Mesendoderm (in vitro differentiated cells): ENCODE data around the gene LRRC34.

ENCODE experiments used
- DNase-seq: peaks from one replicate; pipeline ENCODE4 v3.0.0; 2013
- H2AK5ac ChIP-seq: 2 replicates; pipeline ENCODE4 v1.6.1; 2013; ENCODE audit warnings: low read length, inconsistent platforms
- H2BK120ac ChIP-seq: 2 replicates; pipeline ENCODE4 v1.6.1; 2013; ENCODE audit warnings: low read depth, mild to moderate bottlenecking, low read length, moderate library complexity, mixed read lengths
- H2BK15ac ChIP-seq: replicated peaks from 2 replicates; pipeline ENCODE4 v1.6.1; 2013; ENCODE audit warnings: low read depth, mild to moderate bottlenecking, moderate library complexity
- H2BK5ac ChIP-seq: 2 replicates; pipeline ENCODE4 v1.6.1; 2013; ENCODE audit warnings: low read length, inconsistent platforms
- H3K18ac ChIP-seq: 2 replicates; pipeline ENCODE4 v1.6.1; 2013; ENCODE audit warnings: mild to moderate bottlenecking, low read length, mixed read lengths
- H3K23ac ChIP-seq: one replicate; pipeline ENCODE4 v1.6.1; 2013; ENCODE audit warnings: low read length
- H3K27ac ChIP-seq: 2 replicates; pipeline ENCODE4 v1.5.1; 2013; ENCODE audit warnings: low read depth, mild to moderate bottlenecking, inconsistent platforms, low read length, moderate library complexity
- H3K27me3 ChIP-seq: 2 replicates; pipeline ENCODE4 v1.6.1; 2013; ENCODE audit warnings: low read length, control low read depth, mild to moderate bottlenecking, inconsistent platforms; ENCODE audit not compliant: insufficient read depth, poor library complexity
- H3K36me3 ChIP-seq: 2 replicates; pipeline ENCODE4 v1.6.1; 2013; ENCODE audit warnings: low read length, inconsistent platforms; ENCODE audit not compliant: control insufficient read depth, insufficient read depth
- H3K4ac ChIP-seq: one replicate; pipeline ENCODE4 v1.6.1; 2013; ENCODE audit warnings: low read depth, mild to moderate bottlenecking, low read length, moderate library complexity
- H3K4me1 ChIP-seq: 2 replicates; pipeline ENCODE4 v1.6.1; 2013; ENCODE audit warnings: low read depth, low read length, inconsistent platforms; ENCODE audit not compliant: control insufficient read depth
- H3K4me2 ChIP-seq: 2 replicates; pipeline ENCODE4 v1.6.1; 2013; ENCODE audit warnings: low read length
- H3K4me3 ChIP-seq: 2 replicates; pipeline ENCODE4 v1.5.1; 2013; ENCODE audit warnings: mild to moderate bottlenecking, low read length
- H3K56ac ChIP-seq: one replicate; pipeline ENCODE4 v1.6.1; 2013; ENCODE audit warnings: low read length
- H3K79me1 ChIP-seq: 2 replicates; pipeline ENCODE4 v1.6.1; 2013; ENCODE audit warnings: low read length, inconsistent platforms
- H3K79me2 ChIP-seq: 2 replicates; pipeline ENCODE4 v1.6.1; 2013; ENCODE audit warnings: mild to moderate bottlenecking, low read length; ENCODE audit not compliant: control insufficient read depth, insufficient read depth
- H3K9ac ChIP-seq: 2 replicates; pipeline ENCODE4 v1.6.1; 2013; ENCODE audit warnings: low read length, inconsistent platforms
- H4K5ac ChIP-seq: one replicate; pipeline ENCODE4 v1.6.1; 2013; ENCODE audit warnings: low read length
- H4K8ac ChIP-seq: one replicate; pipeline ENCODE4 v1.6.1; 2013; ENCODE audit warnings: low read depth, mild to moderate bottlenecking, control low read depth, low read length, moderate library complexity
- whole genome bisulfite sequencing: extraction: QIAGEN DNeasy Blood & Tissue Kit; methylation state at CpG from one replicate; pipeline ENCODE4 v1.1.7; 2013; ENCODE audit warnings: low lambda C conversion rate, missing lambda C conversion rate; ENCODE audit not compliant: insufficient coverage; ENCODE audit errors: extremely low coverage; 5-methylcytosine and 5-hydroxymethylcytosine counted together

Gene LRRC34

GRCh38 chr3:169822540-169822939 lies 9.8 kb upstream of the LRRC34 start:
- Histone ChIP-seq H3K9ac (no peak overlapping the region), H2AK5ac (no peak overlapping the region), H2BK15ac (no peak overlapping the region), H3K4me2 (no peak overlapping the region), H3K27ac (no peak overlapping the region), H3K79me2 (no peaks in the 10 kb centered on the region), H3K56ac (no peak overlapping the region), H3K4me3 (no peak overlapping the region), H3K36me3 (no peaks in the 10 kb centered on the region), H3K4ac (no peak overlapping the region), H2BK5ac (no peak overlapping the region), H4K5ac (no peak overlapping the region), H3K27me3 (no peaks in the 10 kb centered on the region), H3K18ac (no peak overlapping the region), H2BK120ac (no peak overlapping the region), H3K23ac (no peak overlapping the region), H3K79me1 (no peaks in the 10 kb centered on the region), H4K8ac (no peak overlapping the region), H3K4me1 (no peaks in the 10 kb centered on the region)
- no peak for DNase-seq
- WGBS, result no CpG with 5 or more reads among the region's 20 CpGs

GRCh38 chr3:169822091-169822490 lies 9.4 kb upstream of the LRRC34 start:
- Histone ChIP-seq H3K79me1 (no peaks in the 10 kb centered on the region), H2AK5ac (no peak overlapping the region), H2BK5ac (no peak overlapping the region), H2BK120ac (no peak overlapping the region), H3K36me3 (no peaks in the 10 kb centered on the region), H3K27me3 (no peaks in the 10 kb centered on the region), H3K4me3 (no peak overlapping the region), H3K18ac (no peak overlapping the region), H3K9ac (no peak overlapping the region), H3K23ac (no peak overlapping the region), H3K4me1 (no peaks in the 10 kb centered on the region), H3K4me2 (no peak overlapping the region), H3K4ac (no peak overlapping the region), H3K79me2 (no peaks in the 10 kb centered on the region), H4K5ac (no peak overlapping the region), H4K8ac (no peak overlapping the region), H2BK15ac (no peak overlapping the region), H3K56ac (no peak overlapping the region), H3K27ac (no peak overlapping the region)
- no peak for DNase-seq
- WGBS, result no CpG with 5 or more reads among the region's 15 CpGs

- Histone ChIP-seq H3K4me3 (no peak overlapping the region), H2BK5ac (no peak overlapping the region), H3K4ac (no peak overlapping the region), H3K27ac (no peak overlapping the region), H3K4me2 (no peak overlapping the region), H2BK120ac (no peak overlapping the region), H3K79me1 (no peaks in the 10 kb centered on the region), H3K18ac (no peak overlapping the region), H3K4me1 (no peaks in the 10 kb centered on the region), H4K5ac (no peak overlapping the region), H2AK5ac (no peak overlapping the region), H3K27me3 (no peaks in the 10 kb centered on the region), H3K79me2 (no peaks in the 10 kb centered on the region), H3K56ac (no peak overlapping the region), H4K8ac (no peak overlapping the region), H2BK15ac (no peak overlapping the region), H3K36me3 (no peaks in the 10 kb centered on the region), H3K23ac (no peak overlapping the region), H3K9ac (no peak overlapping the region)
- DNase-seq, result no peak
- no CpG with 5 or more reads among the region's 2 CpGs for WGBS
These were observed 5.6 kb upstream of the LRRC34 start for GRCh38 chr3:169818316-169818715.

- no peaks in the 10 kb centered on the region for H3K79me1 ChIP-seq
- WGBS, result no CpG with 5 or more reads among the region's 4 CpGs
- H3K4me2 ChIP-seq, result no peak overlapping the region
- no peak overlapping the region for H2AK5ac ChIP-seq
- no peak overlapping the region for H3K56ac ChIP-seq
- H3K23ac ChIP-seq, result no peak overlapping the region
- H3K4me3 ChIP-seq, result no peak overlapping the region
- H2BK15ac ChIP-seq, result no peak overlapping the region
- no peaks in the 10 kb centered on the region for H3K36me3 ChIP-seq
- no peaks in the 10 kb centered on the region for H3K27me3 ChIP-seq
- no peak overlapping the region for H3K27ac ChIP-seq
- no peak overlapping the region for H4K5ac ChIP-seq
- H3K9ac ChIP-seq, result no peak overlapping the region
- H2BK120ac ChIP-seq, result no peak overlapping the region
- no peaks in the 10 kb centered on the region for H3K4me1 ChIP-seq
- no peak overlapping the region for H2BK5ac ChIP-seq
- no peak overlapping the region for H3K4ac ChIP-seq
- DNase-seq, result no peak
- H4K8ac ChIP-seq, result no peak overlapping the region
- no peak overlapping the region for H3K18ac ChIP-seq
- H3K79me2 ChIP-seq, result no peaks in the 10 kb centered on the region
These were observed 3.0 kb upstream of the LRRC34 start for GRCh38 chr3:169815590-169816150.

GRCh38 chr3:169813757-169814517 lies 1.2 kb upstream of the LRRC34 start:
- no CpG with 5 or more reads among the region's 27 CpGs for WGBS
- Histone ChIP-seq H2BK15ac (no peak overlapping the region), H4K8ac (no peak overlapping the region), H3K4ac (no peak overlapping the region), H2AK5ac (no peak overlapping the region), H4K5ac (no peak overlapping the region), H3K79me1 (no peaks in the 10 kb centered on the region), H2BK120ac (no peak overlapping the region), H3K18ac (no peak overlapping the region), H3K36me3 (no peaks in the 10 kb centered on the region), H3K56ac (no peak overlapping the region), H3K4me1 (no peaks in the 10 kb centered on the region), H3K23ac (no peak overlapping the region), H3K4me3 (no peak overlapping the region), H3K27ac (no peak overlapping the region), H2BK5ac (no peak overlapping the region), H3K4me2 (no peak overlapping the region), H3K9ac (no peak overlapping the region), H3K79me2 (no peaks in the 10 kb centered on the region), H3K27me3 (no peaks in the 10 kb centered on the region)
- peak; percentile 80 for DNase-seq

- Histone ChIP-seq H3K79me1 (no peaks in the 10 kb centered on the region), H4K5ac (no peak overlapping the region), H3K27ac (no peak overlapping the region), H3K23ac (no peak overlapping the region), H3K4ac (no peak overlapping the region), H3K18ac (no peak overlapping the region), H3K36me3 (no peaks in the 10 kb centered on the region), H3K79me2 (no peaks in the 10 kb centered on the region), H2BK120ac (no peak overlapping the region), H3K27me3 (no peaks in the 10 kb centered on the region), H3K4me3 (no peak overlapping the region), H3K9ac (peak overlapping the region; percentile 40), H3K4me1 (no peaks in the 10 kb centered on the region), H3K4me2 (no peak overlapping the region), H2AK5ac (no peak overlapping the region), H2BK5ac (no peak overlapping the region), H3K56ac (peak overlapping the region; percentile 54), H4K8ac (no peak overlapping the region), H2BK15ac (no peak overlapping the region)
- WGBS, result no CpG with 5 or more reads among the region's 8 CpGs
- no peak for DNase-seq
These were observed 574 bp upstream of the LRRC34 start for GRCh38 chr3:169813278-169813677.
